Small intestine (tissue), 7 donors: ENCODE results near the gene ALDOC. TPM values are rescaled to one million over a fixed set of nuclear protein-coding genes. Genes with fewer than 3 reads are reported as not detected.
"Not testable (repeated sequence)": the region's sequence is repeated elsewhere in the genome, so short reads cannot be mapped to it uniquely, and the experiment has no call there.

ENCODE experiments used
- DNase-seq, 2 donors: peaks; one replicate each; pipeline versions ENCODE4 v3.0.0 to v3.0.0-alpha.2; 2013
- FAIRE-seq: peaks from 2 replicates; lab custom pipeline; 2012; peaks lifted over from hg19 to GRCh38; lab: Jason Lieb, UNC
- H3K27ac ChIP-seq, 3 donors: one replicate each; pipeline ENCODE4 v1.5.1; 2013; ENCODE audit warnings: low read length in 2 of 3, mild to moderate bottlenecking in 2 of 3, control low read depth in 1 of 3, inconsistent platforms in 1 of 3, low read depth in 1 of 3, moderate library complexity in 1 of 3
- H3K27me3 ChIP-seq, 3 donors: one replicate each; pipeline ENCODE4 v1.6.1; 2013; ENCODE audit warnings: low read length in 3 of 3, inconsistent platforms in 1 of 3; ENCODE audit not compliant: control insufficient read depth in 3 of 3, insufficient read depth in 3 of 3
- H3K36me3 ChIP-seq, 3 donors: one replicate each; pipeline ENCODE4 v1.6.1; 2013; ENCODE audit warnings: low read length in 3 of 3, inconsistent platforms in 1 of 3, low read depth in 1 of 3, mild to moderate bottlenecking in 1 of 3, moderate library complexity in 1 of 3; ENCODE audit not compliant: control insufficient read depth in 3 of 3, insufficient read depth in 2 of 3
- H3K4me1 ChIP-seq, 3 donors: one replicate each; pipeline ENCODE4 v1.6.1; 2013; ENCODE audit warnings: low read length in 2 of 3, inconsistent platforms in 1 of 3, low read depth in 1 of 3, mild to moderate bottlenecking in 1 of 3, moderate library complexity in 1 of 3; ENCODE audit not compliant: control insufficient read depth in 3 of 3, insufficient read depth in 2 of 3
- H3K4me3 ChIP-seq, 3 donors: one replicate each; pipeline ENCODE4 v1.5.1; 2013; ENCODE audit warnings: low read length in 3 of 3, control low read depth in 1 of 3, inconsistent platforms in 1 of 3, low read depth in 1 of 3, mild to moderate bottlenecking in 1 of 3, moderate library complexity in 1 of 3
- H3K9me3 ChIP-seq, 2 donors: one replicate each; pipeline ENCODE4 v1.6.1; 2013; ENCODE audit warnings: low read depth in 1 of 2, low read length in 1 of 2; ENCODE audit not compliant: control insufficient read depth in 2 of 2, insufficient read depth in 1 of 2
- WGBS, 3 donors: extraction: QIAGEN DNeasy Blood & Tissue Kit; methylation state at CpG; one replicate each; pipeline ENCODE4 v1.1.7; 2013; 5-methylcytosine and 5-hydroxymethylcytosine counted together
- polyA plus RNA-seq, 4 donors: library from polyadenylated mRNA; stranded (reverse) in 3 of 4; unstranded in 1 of 4; fragments of 200-250 nt in 3 of 4; fragments of 120-200 nt in 1 of 4; gene quantifications; one replicate each; pipeline versions ENCODE4 v1.2.1 to v1.2.3, GENCODE V29; 2013
- donor health status: healthy with polysubstance abuse.
- donor health status: control.
- donor health status: control.
- donor health status: Bipolar disorder and iron deficiency.
- donor health status: healthy.

The ALDOC gene
- polyA plus RNA-seq, 4 donors = 27.6 to 85.0 (median 42.9) TPM

DNA sequence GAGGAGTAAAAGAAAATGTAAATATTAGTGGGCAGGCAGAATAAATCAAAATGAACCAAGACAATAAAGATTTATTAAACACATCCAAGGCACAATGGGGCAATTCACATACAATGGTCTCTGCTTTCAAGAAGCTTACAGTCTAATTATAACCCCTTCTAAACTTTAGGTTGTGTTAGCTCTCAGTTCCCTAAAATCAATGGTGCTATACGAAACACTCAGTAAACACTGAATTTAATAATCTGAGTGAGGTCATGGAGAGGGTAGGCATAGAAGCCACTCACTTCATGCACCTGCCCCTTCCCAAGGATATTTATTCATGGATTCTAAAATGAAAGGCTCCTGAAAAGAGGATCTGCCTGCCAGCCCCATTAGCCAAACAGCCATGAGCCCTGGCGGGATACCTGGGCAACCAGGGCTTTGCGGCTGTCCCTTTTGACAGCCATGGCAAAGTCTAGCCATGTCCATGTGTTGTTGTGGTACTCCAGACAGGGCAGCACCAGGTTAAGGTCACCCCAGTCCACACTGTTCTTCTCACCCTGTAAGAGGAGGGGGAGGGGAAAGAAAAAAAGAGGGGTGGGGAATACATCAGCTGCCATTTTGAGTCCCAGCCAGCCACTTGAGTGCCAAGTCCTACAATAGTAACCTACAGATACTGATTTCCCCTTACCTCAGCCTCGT, 38.7 kb upstream of the ALDOC start:
- Histone ChIP-seq H3K27ac (no peak overlapping the region), H3K4me1 (peaks cover 0 to 13% (median 0%) of the 10 kb centered on the region in 3 donors), H3K9me3 (no peaks in the 10 kb centered on the region), H3K4me3 (no peak overlapping the region), H3K36me3 (peaks cover 25 to 67% (median 46%) of the 10 kb centered on the region in 3 donors), H3K27me3 (no peaks in the 10 kb centered on the region)
- FAIRE-seq = no peak
- WGBS, 3 donors = 90 to 91% (median 90%) methylated on average over 4 of the region's 4 CpGs
- DNase-seq = no peak

DNA sequence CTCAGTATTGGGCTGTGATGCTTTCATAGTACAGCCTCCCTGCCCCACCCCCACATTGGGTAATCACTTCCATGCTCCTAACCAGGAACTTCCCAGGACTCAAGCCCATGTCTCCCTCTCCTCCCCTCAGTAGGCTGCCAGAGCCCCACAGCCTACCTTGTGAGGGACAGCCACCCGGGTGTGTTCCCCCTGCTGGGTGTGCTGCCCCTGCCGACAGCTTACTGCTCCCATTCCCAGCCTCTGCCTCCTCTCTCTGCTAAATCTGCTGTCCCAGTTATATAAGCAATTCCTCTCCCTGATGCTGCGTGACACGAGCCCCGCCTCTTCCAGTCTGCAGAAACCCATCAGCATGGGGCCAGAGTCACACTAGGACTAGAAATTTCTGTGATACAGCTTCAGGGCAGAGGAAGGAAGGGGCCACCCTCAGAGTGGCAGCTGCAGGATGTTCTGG, 37.3 kb upstream of the ALDOC start, which contains the start of gene RSKR:
Gene RSKR (minus strand): TSS at position 255 of the 451 bp plus-strand sequence. CDS start 24 bp downstream, at position 231.
- H3K27ac ChIP-seq = peak within 1 kb of the TSS in 1 of 3 donors; percentile 59
- no peak for DNase-seq
- WGBS, 3 donors = 75 to 91% (median 85%) methylated on average over 5 of the region's 5 CpGs
- no peaks in the 10 kb centered on the region for H3K9me3 ChIP-seq
- H3K36me3 ChIP-seq = peaks cover 21 to 58% (median 34%) of the 10 kb centered on the region in 3 donors
- no peak within 1 kb of the TSS for H3K4me3 ChIP-seq
- FAIRE-seq = no peak
- no peaks in the 10 kb centered on the region for H3K27me3 ChIP-seq
- peaks cover 0 to 22% (median 0%) of the 10 kb centered on the region in 3 donors for H3K4me1 ChIP-seq

DNA sequence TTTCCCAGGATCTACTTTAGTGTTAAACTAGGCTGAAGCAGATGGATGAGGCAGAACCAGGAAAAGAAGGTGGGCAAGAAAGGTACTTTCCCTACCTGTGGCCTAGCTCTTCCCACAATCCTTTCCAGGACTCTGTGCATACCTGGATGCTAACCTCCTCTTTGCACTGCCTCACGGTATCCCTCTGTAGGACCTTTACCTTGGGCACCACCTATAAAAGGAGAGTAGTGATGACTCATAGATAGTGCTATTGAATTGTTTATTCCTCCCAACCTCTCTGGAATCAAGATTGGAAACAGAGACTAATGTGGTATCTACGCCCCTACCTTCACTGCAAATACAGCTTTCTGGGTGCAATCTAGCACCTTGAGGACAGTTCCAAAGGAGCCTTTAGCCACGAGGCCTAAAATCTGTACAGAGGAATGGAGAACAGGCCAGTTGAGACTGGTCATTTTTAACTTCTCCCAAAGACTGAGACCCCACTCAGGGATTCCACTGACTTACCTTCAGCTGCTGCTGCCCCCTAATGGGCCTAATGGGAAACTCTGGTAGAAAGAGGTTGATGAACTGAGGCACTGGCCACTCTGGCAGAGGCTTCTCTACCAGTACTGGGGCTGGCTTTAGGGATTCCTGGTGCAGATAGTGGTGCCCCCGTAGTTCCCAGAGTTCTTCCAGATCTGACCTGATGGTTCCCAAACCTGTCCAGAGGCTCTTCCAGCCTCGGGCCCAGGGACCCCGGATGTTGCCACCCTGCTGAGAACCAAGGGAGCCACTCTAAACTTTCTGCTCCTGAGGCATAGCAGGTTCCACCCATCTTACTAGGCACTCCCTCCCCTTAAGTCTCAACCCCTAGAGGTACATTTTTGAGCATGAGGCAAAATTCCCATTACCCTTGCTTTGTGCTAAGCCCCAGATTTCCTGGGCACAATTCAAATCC, 36.5 kb upstream of the ALDOC start:
- DNase-seq (peak; percentile 54 to 76), FAIRE-seq (no peak)
- 60 to 74% (median 70%) methylated on average over 6 of the region's 6 CpGs for WGBS, 3 donors
- Histone ChIP-seq H3K36me3 (peaks cover 19 to 54% (median 29%) of the 10 kb centered on the region in 3 donors), H3K27me3 (no peaks in the 10 kb centered on the region), H3K27ac (peak overlapping the region in 1 of 3 donors; percentile 59), H3K4me1 (peaks cover 0 to 22% (median 0%) of the 10 kb centered on the region in 3 donors), H3K9me3 (no peaks in the 10 kb centered on the region), H3K4me3 (no peak overlapping the region)

DNA sequence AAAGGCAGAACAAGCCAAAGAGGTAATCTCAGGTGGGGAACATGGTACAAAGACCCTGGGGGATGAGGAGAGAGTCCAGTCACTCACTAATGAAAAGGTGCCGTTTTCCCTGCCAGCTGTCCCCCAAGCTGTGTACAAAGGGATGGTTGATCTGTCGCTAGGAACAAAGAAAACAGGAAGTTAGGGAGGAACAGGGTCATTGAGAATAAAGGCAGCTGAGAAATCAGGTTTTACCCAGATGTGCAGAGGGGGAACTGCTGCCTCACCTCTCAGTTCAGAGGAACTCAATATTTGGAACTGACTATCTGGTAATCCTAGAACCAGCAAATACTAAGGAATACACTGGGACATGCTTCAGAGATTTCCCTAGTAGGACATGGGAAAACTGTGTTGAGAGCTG, 35.8 kb upstream of the ALDOC start:
- 49 to 61% (median 51%) methylated on average over 2 of the region's 2 CpGs for WGBS, 3 donors
- H3K4me3 ChIP-seq = no peak overlapping the region
- FAIRE-seq (no peak), DNase-seq (no peak)
- H3K9me3 ChIP-seq = no peaks in the 10 kb centered on the region
- H3K27ac ChIP-seq = peak overlapping the region in 1 of 3 donors; percentile 59
- H3K27me3 ChIP-seq = no peaks in the 10 kb centered on the region
- peaks cover 19 to 47% (median 29%) of the 10 kb centered on the region in 3 donors for H3K36me3 ChIP-seq
- peaks cover 0 to 22% (median 0%) of the 10 kb centered on the region in 3 donors for H3K4me1 ChIP-seq

DNA sequence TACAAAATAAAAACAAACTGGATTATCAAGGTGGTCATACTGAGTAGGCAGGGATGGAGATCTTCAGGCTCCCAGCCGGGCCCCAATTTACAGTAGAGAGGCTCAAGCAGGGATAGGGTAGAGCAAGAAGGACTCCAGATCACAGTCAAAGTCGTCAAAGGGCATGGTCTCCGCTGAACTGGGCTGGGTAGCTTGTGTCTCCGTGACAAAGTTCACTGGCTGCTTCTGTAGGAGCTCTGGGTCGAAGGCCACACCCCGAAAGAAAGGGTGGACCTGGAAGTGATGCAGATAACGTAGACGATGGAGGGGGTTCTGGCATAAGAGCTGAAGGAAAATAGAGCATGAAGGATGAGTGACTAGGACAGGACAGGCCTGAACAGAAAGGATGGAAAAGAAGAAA, 33.7 kb upstream of the ALDOC start:
- no peak overlapping the region for H3K4me3 ChIP-seq
- peaks cover 0 to 22% (median 0%) of the 10 kb centered on the region in 3 donors for H3K4me1 ChIP-seq
- H3K27ac ChIP-seq = peak overlapping the region in 2 of 3 donors; percentile 56 to 73
- FAIRE-seq = no peak
- peak; percentile 69 to 90 for DNase-seq
- peaks cover 4 to 35% (median 11%) of the 10 kb centered on the region in 3 donors for H3K36me3 ChIP-seq
- WGBS, 3 donors = 24 to 67% (median 47%) methylated on average over 8 of the region's 8 CpGs
- no peaks in the 10 kb centered on the region for H3K27me3 ChIP-seq
- no peaks in the 10 kb centered on the region for H3K9me3 ChIP-seq

DNA sequence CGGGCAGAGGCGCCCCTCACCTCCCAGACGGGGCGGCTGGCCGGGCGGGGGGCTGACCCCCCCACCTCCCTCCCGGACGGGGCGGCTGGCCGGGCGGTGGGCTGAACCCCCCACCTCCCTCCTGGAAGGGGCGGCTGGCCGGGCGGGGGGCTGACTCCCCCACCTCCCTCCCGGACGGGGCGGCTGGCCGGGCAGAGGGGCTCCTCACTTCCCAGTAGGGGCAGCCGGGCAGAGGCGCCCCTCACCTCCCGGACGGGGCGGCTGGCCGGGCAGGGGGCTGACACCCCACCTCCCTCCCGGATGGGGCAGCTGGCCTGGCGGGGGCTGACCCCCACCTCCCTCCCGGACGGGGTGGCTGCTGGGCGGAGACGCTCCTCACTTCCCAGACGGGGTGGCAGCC, 27.3 kb upstream of the ALDOC start:
- H3K9me3 ChIP-seq, H3K4me3 ChIP-seq, DNase-seq, FAIRE-seq, H3K27me3 ChIP-seq, H3K27ac ChIP-seq: not testable (repeated sequence)
- WGBS, 3 donors = 80 to 97% (median 95%) methylated on average over 3 to 31 of the region's 31 CpGs
- Histone ChIP-seq H3K36me3 (peaks cover 0 to 10% (median 1%) of the 10 kb centered on the region in 3 donors), H3K4me1 (peaks cover 0 to 10% (median 6%) of the 10 kb centered on the region in 3 donors)

DNA sequence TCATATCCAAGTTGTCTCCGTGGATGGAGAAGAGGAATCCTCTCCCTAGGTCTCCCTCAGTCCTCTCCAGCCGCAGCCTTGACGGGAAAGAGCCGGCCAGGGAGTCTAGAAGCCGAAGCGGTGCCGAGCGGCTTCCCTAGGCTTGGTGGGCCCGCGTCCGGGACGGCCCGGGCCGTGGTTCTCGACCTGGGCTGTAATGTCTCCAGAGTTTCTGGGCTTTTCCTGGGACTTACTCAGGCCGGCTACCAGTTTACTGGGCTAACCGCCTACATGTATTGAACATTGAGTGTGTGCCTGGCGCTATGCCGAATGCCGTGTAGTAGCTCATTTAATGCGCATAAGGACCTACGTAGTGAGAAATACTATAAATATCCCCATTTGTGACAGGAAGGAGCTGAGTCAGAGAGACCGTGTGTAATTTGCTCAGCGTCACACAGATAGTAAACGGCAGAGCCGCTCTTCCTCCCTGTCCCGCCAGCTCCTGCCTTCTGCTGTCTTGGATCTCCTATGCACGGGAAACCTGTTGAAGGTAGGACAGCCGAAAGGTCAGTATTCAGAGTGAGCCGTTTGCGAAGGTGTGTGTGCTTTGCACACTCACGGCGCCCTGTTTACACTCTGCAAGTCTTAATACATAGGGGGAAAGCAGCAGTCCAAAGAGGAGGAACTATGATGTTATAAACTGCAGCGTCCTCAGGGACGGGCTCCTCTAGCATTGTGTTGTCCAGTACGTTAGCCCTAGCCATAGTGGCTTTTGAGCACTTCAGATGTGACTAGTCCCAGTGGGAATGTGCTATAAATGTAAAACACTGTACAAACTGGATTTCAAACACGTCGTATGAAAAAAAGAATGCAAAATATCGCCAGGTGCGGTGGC, 22.9 kb upstream of the ALDOC start:
- Histone ChIP-seq H3K27ac (peak overlapping the region; percentile 97 to 99 (median 99)), H3K9me3 (no peaks in the 10 kb centered on the region), H3K27me3 (no peaks in the 10 kb centered on the region), H3K4me3 (peak overlapping the region; percentile 63 to 78 (median 68)), H3K36me3 (peaks cover 0 to 4% (median 0%) of the 10 kb centered on the region in 3 donors), H3K4me1 (peaks cover 0 to 19% (median 6%) of the 10 kb centered on the region in 3 donors)
- peak; percentile 69 to 78 for DNase-seq
- WGBS, 3 donors = 9 to 13% (median 10%) methylated on average over 40 of the region's 40 CpGs
- FAIRE-seq = no peak
